Suprapubic skin (tissue), 4 donors: ENCODE results near the gene NEUROD6. TPM values are rescaled to one million over a fixed set of nuclear protein-coding genes. Genes with fewer than 3 reads are reported as not detected.

Experiments
- DNase-seq, 2 donors: peaks; one replicate each; pipeline ENCODE4 v3.0.0-alpha.2; 2019; ENCODE audit warnings: low spot score in 2 of 2
- H3K27ac ChIP-seq: fragments of 200-600 bp; sonication (generic); one replicate; pipeline ENCODE4 v1.5.1; 2019
- H3K27me3 ChIP-seq: fragments of 200-600 bp; sonication (generic); one replicate; pipeline ENCODE4 v1.5.1; 2019
- H3K36me3 ChIP-seq: fragments of 200-600 bp; sonication (generic); one replicate; pipeline ENCODE4 v1.5.1; 2019
- H3K4me1 ChIP-seq: fragments of 200-600 bp; sonication (generic); one replicate; pipeline ENCODE4 v1.5.1; 2019
- H3K4me3 ChIP-seq: fragments of 200-600 bp; sonication (generic); one replicate; pipeline ENCODE4 v1.5.1; 2019; ENCODE audit warnings: mild to moderate bottlenecking
- H3K9me3 ChIP-seq: fragments of 200-600 bp; sonication (generic); one replicate; pipeline ENCODE4 v1.5.1; 2019
- EP300 ChIP-seq: sonication (generic); formaldehyde crosslinking; IDR thresholded peaks from one replicate; pipeline ENCODE4 v1.6.1; 2017; ENCODE audit warnings: antibody characterized with exemption
- POLR2A ChIP-seq, 2 donors: fragments of 450-650 bp; IDR thresholded peaks; one replicate each; pipeline ENCODE4 v1.6.1; 2017; ENCODE audit warnings: antibody characterized with exemption in 2 of 2, mild to moderate bottlenecking in 2 of 2, moderate library complexity in 2 of 2
- POLR2AphosphoS5 ChIP-seq, 3 donors: sonication (generic); formaldehyde crosslinking; IDR thresholded peaks; one replicate each; pipeline ENCODE4 v1.6.1; 2017; ENCODE audit warnings: antibody characterized with exemption in 3 of 3
- WGBS: methylation state at CpG from one replicate; pipeline ENCODE4 v1.1.5; 2018; 5-methylcytosine and 5-hydroxymethylcytosine counted together
- total RNA-seq, 4 donors: library from RNA; depleted of rRNA; stranded (reverse); fragments of >200 nt; gene quantifications; one replicate each; pipeline ENCODE4 v1.1.0, GENCODE V29; 2016
- TF ChIP-seq, protein P1 (sequence below), 2 donors: fragments of 200-600 bp in 1 of 2; fragments of 450-650 bp in 1 of 2; sonication (generic) in 1 of 2; IDR thresholded peaks; one replicate each; pipeline ENCODE4 v1.5.1; 2016 to 2019; ENCODE audit warnings: antibody characterized with exemption in 2 of 2, mild to moderate bottlenecking in 1 of 2, moderate library complexity in 1 of 2

The NEUROD6 gene
- total RNA-seq, 4 donors from 2014 or later, result not detected

DNA sequence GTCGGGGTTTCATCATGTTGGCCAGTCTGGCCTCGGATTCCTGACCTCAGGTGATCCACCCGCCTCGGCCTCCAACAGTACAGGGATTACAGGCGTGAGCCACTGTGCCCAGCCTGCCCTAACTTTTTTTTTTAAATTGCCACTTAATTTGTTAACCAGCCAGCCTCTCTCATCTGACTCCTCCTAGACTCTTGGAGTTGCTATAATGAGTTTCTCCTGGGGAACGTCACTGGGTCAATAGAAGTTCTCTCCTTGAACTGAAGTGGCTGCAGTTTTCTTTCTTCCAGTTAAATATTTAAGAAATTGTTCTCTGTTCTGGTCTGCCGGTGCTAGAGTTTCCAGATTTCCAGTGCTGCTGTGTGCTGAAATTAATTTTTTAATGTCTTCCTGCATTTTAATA lies 27.6 kb downstream of the NEUROD6 start:
- Histone ChIP-seq H3K36me3 (no peaks in the 10 kb centered on the region), H3K9me3 (no peaks in the 10 kb centered on the region), H3K4me1 (no peaks in the 10 kb centered on the region), H3K27ac (no peak overlapping the region), H3K4me3 (no peak overlapping the region), H3K27me3 (no peaks in the 10 kb centered on the region)
- 80% methylated on average over 7 of the region's 7 CpGs for WGBS
- DNase-seq, result no peak
- TF ChIP-seq, protein P1, sequence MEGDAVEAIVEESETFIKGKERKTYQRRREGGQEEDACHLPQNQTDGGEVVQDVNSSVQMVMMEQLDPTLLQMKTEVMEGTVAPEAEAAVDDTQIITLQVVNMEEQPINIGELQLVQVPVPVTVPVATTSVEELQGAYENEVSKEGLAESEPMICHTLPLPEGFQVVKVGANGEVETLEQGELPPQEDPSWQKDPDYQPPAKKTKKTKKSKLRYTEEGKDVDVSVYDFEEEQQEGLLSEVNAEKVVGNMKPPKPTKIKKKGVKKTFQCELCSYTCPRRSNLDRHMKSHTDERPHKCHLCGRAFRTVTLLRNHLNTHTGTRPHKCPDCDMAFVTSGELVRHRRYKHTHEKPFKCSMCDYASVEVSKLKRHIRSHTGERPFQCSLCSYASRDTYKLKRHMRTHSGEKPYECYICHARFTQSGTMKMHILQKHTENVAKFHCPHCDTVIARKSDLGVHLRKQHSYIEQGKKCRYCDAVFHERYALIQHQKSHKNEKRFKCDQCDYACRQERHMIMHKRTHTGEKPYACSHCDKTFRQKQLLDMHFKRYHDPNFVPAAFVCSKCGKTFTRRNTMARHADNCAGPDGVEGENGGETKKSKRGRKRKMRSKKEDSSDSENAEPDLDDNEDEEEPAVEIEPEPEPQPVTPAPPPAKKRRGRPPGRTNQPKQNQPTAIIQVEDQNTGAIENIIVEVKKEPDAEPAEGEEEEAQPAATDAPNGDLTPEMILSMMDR (IDR thresholded peaks at IDR 0.05), result no peak
- TF ChIP-seq POLR2A (IDR thresholded peaks at IDR 0.05) (no peak), POLR2AphosphoS5 (IDR thresholded peaks at IDR 0.05) (no peak), EP300 (no peak)

DNA sequence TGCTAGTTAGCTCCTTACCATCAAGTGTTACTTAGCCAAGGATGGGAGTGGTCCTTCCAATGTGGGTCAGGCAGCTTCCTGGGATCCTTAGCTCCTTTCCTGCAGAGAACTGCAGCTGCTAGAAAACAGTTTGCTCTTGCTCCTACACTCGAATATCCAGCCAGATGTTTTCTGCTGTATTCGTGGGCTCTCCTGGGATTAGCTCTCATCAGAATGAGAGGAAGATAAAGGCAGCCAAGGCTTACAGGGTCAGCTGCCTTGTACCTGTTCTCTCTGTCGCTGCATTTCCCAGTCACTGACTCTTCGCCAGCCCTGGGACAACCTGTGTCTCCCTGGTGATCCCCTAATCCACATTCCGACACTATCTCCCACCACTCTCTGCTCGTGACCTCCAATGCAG lies 29.0 kb downstream of the NEUROD6 start:
- no peaks in the 10 kb centered on the region for H3K27me3 ChIP-seq
- H3K9me3 ChIP-seq, result no peaks in the 10 kb centered on the region
- WGBS, result 36% methylated on average over 6 of the region's 6 CpGs
- no peaks in the 10 kb centered on the region for H3K4me1 ChIP-seq
- H3K36me3 ChIP-seq, result no peaks in the 10 kb centered on the region
- no peak overlapping the region for H3K4me3 ChIP-seq
- no peak for DNase-seq
- TF ChIP-seq POLR2AphosphoS5 (IDR thresholded peaks at IDR 0.05) (no peak), EP300 (no peak), POLR2A (IDR thresholded peaks at IDR 0.05) (no peak)
- TF ChIP-seq, protein P1 (IDR thresholded peaks at IDR 0.05), result no peak
- H3K27ac ChIP-seq, result no peak overlapping the region

DNA sequence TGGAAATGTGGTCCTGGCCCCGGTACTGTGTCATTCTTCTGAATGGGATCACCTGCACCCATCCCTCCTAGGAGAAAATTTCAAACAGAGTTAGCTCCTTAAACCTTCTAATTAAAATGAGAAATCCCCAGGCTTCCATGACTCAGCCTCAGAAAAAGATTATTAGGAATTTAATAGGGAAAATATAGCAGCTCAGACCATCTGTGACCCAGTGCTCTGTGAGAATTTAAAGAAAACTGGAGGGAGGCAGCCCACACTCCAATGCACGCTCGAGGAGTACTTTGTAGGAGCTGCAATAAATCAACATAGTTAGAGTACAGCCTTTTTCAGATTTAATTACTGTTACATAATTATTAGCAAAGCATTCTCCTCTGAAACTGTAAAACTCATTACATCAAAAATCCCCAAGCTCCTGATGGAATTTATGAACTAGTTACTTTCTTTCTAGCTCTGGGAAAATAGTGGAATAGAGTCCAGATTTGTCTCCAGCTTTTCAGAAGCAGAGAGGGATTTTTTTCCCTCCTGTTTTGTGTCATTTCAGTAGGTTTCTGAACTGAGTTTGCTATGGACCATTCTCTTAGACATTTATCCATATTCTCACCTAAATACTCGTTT lies 30.1 kb downstream of the NEUROD6 start:
- H3K36me3 ChIP-seq, result no peaks in the 10 kb centered on the region
- WGBS, result 38% methylated on average over 4 of the region's 4 CpGs
- no peaks in the 10 kb centered on the region for H3K9me3 ChIP-seq
- no peaks in the 10 kb centered on the region for H3K27me3 ChIP-seq
- DNase-seq, result no peak
- H3K4me3 ChIP-seq, result no peak overlapping the region
- no peaks in the 10 kb centered on the region for H3K4me1 ChIP-seq
- no peak for TF ChIP-seq POLR2A (IDR thresholded peaks at IDR 0.05)
- no peak for TF ChIP-seq EP300
- TF ChIP-seq, protein P1 (IDR thresholded peaks at IDR 0.05), result no peak
- TF ChIP-seq POLR2AphosphoS5 (IDR thresholded peaks at IDR 0.05), result no peak
- H3K27ac ChIP-seq, result no peak overlapping the region

DNA sequence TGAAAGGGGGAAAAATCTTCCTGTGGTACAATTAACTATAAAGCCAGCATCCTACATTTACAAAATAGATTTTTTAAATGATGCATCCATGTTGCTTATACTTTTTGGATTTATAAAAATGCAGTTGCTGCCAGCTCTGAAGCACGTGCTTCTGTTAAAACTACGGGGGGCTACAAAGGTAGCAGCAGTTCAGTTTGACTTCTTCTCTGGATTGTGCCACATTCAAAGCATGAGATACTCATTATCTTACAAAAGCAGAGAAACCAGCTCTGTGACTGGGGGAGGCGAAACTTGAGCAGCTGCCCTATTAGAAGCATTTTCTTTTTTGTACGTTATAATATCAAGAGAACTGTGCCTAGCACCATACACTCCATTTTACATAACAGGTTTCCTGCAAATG lies 31.1 kb downstream of the NEUROD6 start:
- no peaks in the 10 kb centered on the region for H3K27me3 ChIP-seq
- H3K36me3 ChIP-seq, result no peaks in the 10 kb centered on the region

DNA sequence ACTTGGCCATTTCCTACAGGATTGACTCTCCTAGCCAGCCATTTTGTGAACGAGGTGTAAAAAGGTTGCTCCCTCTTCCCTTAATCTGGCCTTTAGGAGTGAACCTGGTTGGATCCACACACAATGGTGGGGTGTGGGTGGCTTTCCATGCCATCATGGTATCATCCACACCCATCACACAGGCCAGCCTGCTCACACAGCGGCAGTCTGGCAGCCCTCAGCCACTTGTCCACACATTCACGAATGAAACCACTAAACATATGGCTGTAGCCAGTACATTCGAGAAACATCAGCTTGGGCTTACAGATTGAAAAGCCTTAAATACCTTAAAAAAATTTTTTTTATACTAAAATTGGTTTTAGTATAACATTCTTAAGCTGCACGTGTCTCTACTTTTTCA lies 31.9 kb downstream of the NEUROD6 start:
- Histone ChIP-seq H3K4me3 (no peak overlapping the region), H3K27me3 (no peaks in the 10 kb centered on the region), H3K27ac (no peak overlapping the region), H3K4me1 (no peaks in the 10 kb centered on the region), H3K36me3 (no peaks in the 10 kb centered on the region), H3K9me3 (no peaks in the 10 kb centered on the region)
- TF ChIP-seq, protein P1 (IDR thresholded peaks at IDR 0.05), result no peak
- TF ChIP-seq EP300 (no peak), POLR2A (IDR thresholded peaks at IDR 0.05) (no peak), POLR2AphosphoS5 (IDR thresholded peaks at IDR 0.05) (no peak)
- DNase-seq, result no peak
- WGBS, result 85% methylated on average over 5 of the region's 5 CpGs

More for the DNA sequence above, 31.1 kb downstream of the NEUROD6 start:
- TF ChIP-seq POLR2AphosphoS5 (IDR thresholded peaks at IDR 0.05) (no peak), POLR2A (IDR thresholded peaks at IDR 0.05) (no peak), EP300 (no peak)
- TF ChIP-seq, protein P1 (IDR thresholded peaks at IDR 0.05), result no peak
- no peaks in the 10 kb centered on the region for H3K4me1 ChIP-seq
- no peak overlapping the region for H3K4me3 ChIP-seq
- H3K27ac ChIP-seq, result no peak overlapping the region
- no peaks in the 10 kb centered on the region for H3K9me3 ChIP-seq
- WGBS, result 29% methylated on average over 4 of the region's 4 CpGs
- no peak for DNase-seq
